OCI-LY1 (cell line): ENCODE results near the gene MED27.

ENCODE experiments used
- H2AFZ ChIP-seq: fragments of 200-600 bp; sonication (generic), shearing (Covaris generic); 2 replicates; pipeline ENCODE4 v1.6.0; 2014; ENCODE audit warnings: antibody characterized with exemption, mild to moderate bottlenecking, low read length
- H3F3A ChIP-seq: fragments of 200-600 bp; sonication (generic), shearing (Covaris generic); 2 replicates; pipeline ENCODE4 v1.6.0; 2014; ENCODE audit warnings: mild to moderate bottlenecking, antibody characterized with exemption, low read length, moderate library complexity; ENCODE audit not compliant: insufficient read depth
- H3K27ac ChIP-seq: fragments of 200-600 bp; sonication (generic); 2 replicates; pipeline ENCODE4 v1.5.1; 2014; ENCODE audit warnings: low read length, mixed run types, mild to moderate bottlenecking, low read depth; ENCODE audit not compliant: poor library complexity, severe bottlenecking
- H3K27me3 ChIP-seq: fragments of 200-600 bp; sonication (generic); 2 replicates; pipeline ENCODE4 v1.6.0; 2014; ENCODE audit warnings: antibody characterized with exemption, mild to moderate bottlenecking, low read length, moderate library complexity; ENCODE audit not compliant: insufficient read depth
- H3K36me3 ChIP-seq: fragments of 200-600 bp; sonication (generic); 2 replicates; pipeline ENCODE4 v1.6.1; 2014; ENCODE audit warnings: mild to moderate bottlenecking, antibody characterized with exemption, low read length, moderate library complexity, mixed read lengths; ENCODE audit not compliant: insufficient read depth
- H3K4me1 ChIP-seq: fragments of 200-600 bp; sonication (generic); 2 replicates; pipeline ENCODE4 v1.5.1; 2014; ENCODE audit warnings: mild to moderate bottlenecking, low read length, moderate library complexity; ENCODE audit not compliant: insufficient read depth, severe bottlenecking
- H3K4me2 ChIP-seq: fragments of 200-600 bp; sonication (generic), shearing (Covaris generic); 2 replicates; pipeline ENCODE4 v1.6.1; 2014; ENCODE audit warnings: low read length
- H3K4me3 ChIP-seq: fragments of 200-600 bp; sonication (generic); 2 replicates; pipeline ENCODE4 v1.5.1; 2014; ENCODE audit warnings: low read length, low read depth, mild to moderate bottlenecking, mixed read lengths; ENCODE audit not compliant: poor library complexity, severe bottlenecking
- H3K79me2 ChIP-seq: fragments of 200-600 bp; shearing (Covaris generic); 2 replicates; pipeline ENCODE4 v1.6.1; 2016; ENCODE audit warnings: mixed run types, low read length, mixed read lengths; ENCODE audit not compliant: insufficient read depth
- H3K9ac ChIP-seq: fragments of 200-600 bp; sonication (generic), shearing (Covaris generic); 2 replicates; pipeline ENCODE4 v1.6.1; 2014; ENCODE audit warnings: mild to moderate bottlenecking, low read length, mixed read lengths
- H3K9me2 ChIP-seq: fragments of 200-600 bp; sonication (generic), shearing (Covaris generic); 2 replicates; pipeline ENCODE4 v1.6.1; 2014; ENCODE audit warnings: low read depth, mild to moderate bottlenecking, low read length, mixed read lengths
- H3K9me3 ChIP-seq: fragments of 200-600 bp; shearing (Covaris generic); 2 replicates; pipeline ENCODE4 v1.6.1; 2014; ENCODE audit warnings: low read length, mixed read lengths
- H4K20me1 ChIP-seq: fragments of 200-600 bp; sonication (generic), shearing (Covaris generic); 2 replicates; pipeline ENCODE4 v1.6.0; 2016; ENCODE audit warnings: mild to moderate bottlenecking, low read length; ENCODE audit not compliant: insufficient read depth
- CTCF ChIP-seq: fragments of 200-600 bp; sonication (generic), shearing (Covaris generic); IDR thresholded peaks from 2 replicates; pipeline ENCODE4 v1.5.1; 2017; ENCODE audit warnings: mild to moderate bottlenecking, antibody characterized with exemption, low read length, moderate library complexity, mixed read lengths
- EZH2 ChIP-seq: fragments of 200-600 bp; sonication (generic), shearing (Covaris generic); IDR thresholded peaks from 2 replicates; pipeline ENCODE4 v1.8.0; 2017; ENCODE audit warnings: borderline replicate concordance, mixed run types, mild to moderate bottlenecking, antibody characterized with exemption, low read length, moderate library complexity, mixed read lengths

Gene MED27

DNA sequence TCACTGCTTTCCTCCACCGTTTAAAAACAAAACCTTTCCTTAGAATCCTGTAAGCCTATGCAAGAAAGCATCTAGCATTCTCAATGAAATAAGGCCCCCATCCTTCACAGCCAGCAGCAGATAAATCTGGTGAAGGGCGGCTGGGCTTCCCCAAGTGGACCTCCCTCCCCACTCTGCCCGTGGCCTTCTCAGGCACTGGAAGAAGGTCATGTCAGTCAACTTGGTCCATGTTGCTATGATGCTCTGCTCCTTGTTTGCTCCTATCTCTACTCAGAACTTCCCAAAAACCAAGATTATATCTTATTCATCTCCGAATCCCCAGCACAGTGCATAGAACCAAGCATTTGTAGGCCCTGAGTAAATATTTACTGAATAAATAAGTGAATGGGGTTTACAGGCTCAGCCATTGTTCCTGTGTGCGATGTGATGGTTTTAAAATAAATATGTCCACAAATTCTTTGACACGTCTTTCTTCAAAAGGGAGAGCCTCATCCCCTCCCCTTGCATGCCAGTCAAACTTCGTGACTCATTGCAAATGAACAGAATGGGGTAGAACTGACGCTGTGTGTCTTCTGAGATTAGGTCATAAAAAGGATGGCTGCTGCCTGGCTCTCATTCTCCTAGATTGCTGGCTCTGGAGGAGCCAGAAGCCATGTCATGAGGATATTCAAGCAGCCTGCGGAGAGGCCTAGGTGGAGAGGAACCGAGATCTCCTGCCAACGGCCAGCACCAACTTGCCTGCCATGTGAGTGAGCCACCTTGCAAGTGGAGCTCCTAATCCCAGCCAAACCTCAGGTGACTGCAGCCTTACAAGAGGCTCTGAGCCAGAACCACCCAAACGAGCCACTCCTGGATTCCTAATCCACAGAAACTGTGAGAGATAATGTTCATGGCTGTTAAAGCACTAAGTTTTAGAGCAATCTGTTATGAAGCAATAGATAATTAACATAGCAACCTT lies 70.5 kb downstream of the MED27 start:
- H3K27ac ChIP-seq, result no peak overlapping the region
- no peaks in the 10 kb centered on the region for H3K79me2 ChIP-seq
- H3K4me2 ChIP-seq, result no peak overlapping the region

GRCh38 chr9:132008184-132008803 lies 71.4 kb downstream of the MED27 start:
- no peaks in the 10 kb centered on the region for H3K9me3 ChIP-seq
- no peak overlapping the region for H3K4me3 ChIP-seq
- TF ChIP-seq EZH2 (no peak), CTCF (no peak)
- H3K36me3 ChIP-seq, result peaks cover 20% of the 10 kb centered on the region
- no peaks in the 10 kb centered on the region; the same call in 1 of the 2 replicates for H4K20me1 ChIP-seq
- H3K4me1 ChIP-seq, result peaks cover 10% of the 10 kb centered on the region
- no peaks in the 10 kb centered on the region for H3K9me2 ChIP-seq
- H3K27ac ChIP-seq, result no peak overlapping the region
- no peaks in the 10 kb centered on the region for H3F3A ChIP-seq
- no peaks in the 10 kb centered on the region for H3K27me3 ChIP-seq
- H2AFZ ChIP-seq, result no peak overlapping the region
- H3K9ac ChIP-seq, result no peak overlapping the region
- H3K79me2 ChIP-seq, result no peaks in the 10 kb centered on the region
- H3K4me2 ChIP-seq, result no peak overlapping the region

More for the DNA sequence above, 70.5 kb downstream of the MED27 start:
- Histone ChIP-seq H2AFZ (no peak overlapping the region), H3F3A (no peaks in the 10 kb centered on the region), H3K4me3 (no peak overlapping the region), H3K27me3 (no peaks in the 10 kb centered on the region), H3K4me1 (peaks cover 6% of the 10 kb centered on the region), H3K36me3 (peaks cover 23% of the 10 kb centered on the region), H3K9me3 (no peaks in the 10 kb centered on the region), H3K9ac (no peak overlapping the region), H4K20me1 (no peaks in the 10 kb centered on the region; the same call in 1 of the 2 replicates), H3K9me2 (no peaks in the 10 kb centered on the region)
- no peak for TF ChIP-seq EZH2

DNA sequence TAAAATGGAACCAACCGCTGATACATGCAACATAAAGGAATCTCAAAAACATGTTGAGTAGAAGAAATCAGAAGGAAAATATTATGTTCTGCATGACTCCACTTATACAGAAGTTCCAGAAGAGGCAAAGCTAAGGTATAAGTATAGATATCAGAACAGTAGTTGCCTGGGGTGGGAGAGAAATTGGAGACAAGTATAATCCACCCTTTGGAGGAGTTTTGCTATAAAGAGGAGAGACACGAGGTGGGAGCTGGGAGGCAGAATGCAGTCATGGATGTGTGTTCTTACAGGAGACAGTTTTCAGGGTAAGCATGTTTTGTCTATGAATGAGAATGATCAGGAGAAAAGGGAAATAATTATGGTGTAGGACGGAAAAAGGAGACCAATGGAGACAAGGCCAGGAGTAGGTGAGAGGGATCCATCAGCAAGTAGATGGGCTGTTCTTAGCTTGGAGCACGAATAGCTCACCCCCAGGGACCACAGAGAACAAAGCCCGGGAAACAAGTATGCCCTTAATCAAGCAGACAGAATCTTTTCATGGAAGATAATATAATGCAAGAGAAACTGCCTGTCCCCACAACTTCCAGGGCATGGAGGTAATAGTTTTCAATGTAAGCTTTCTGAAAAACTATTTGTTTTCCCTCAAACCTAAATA lies 72.2 kb downstream of the MED27 start:
- Histone ChIP-seq H3K36me3 (peaks cover 12% of the 10 kb centered on the region), H3K4me1 (peaks cover 10% of the 10 kb centered on the region), H3K4me2 (no peak overlapping the region), H3K4me3 (no peak overlapping the region), H2AFZ (no peak overlapping the region), H3K9ac (no peak overlapping the region), H3K27ac (no peak overlapping the region), H3K9me2 (no peaks in the 10 kb centered on the region), H3K79me2 (no peaks in the 10 kb centered on the region), H3K9me3 (no peaks in the 10 kb centered on the region), H3F3A (no peaks in the 10 kb centered on the region), H3K27me3 (no peaks in the 10 kb centered on the region), H4K20me1 (no peaks in the 10 kb centered on the region; the same call in 1 of the 2 replicates)
- TF ChIP-seq EZH2 (no peak), CTCF (no peak)
